Measurements from ENCODE around the gene CLDN19.
"Not testable (repeated sequence)": the region's sequence is repeated elsewhere in the genome, so short reads cannot be mapped to it uniquely, and the experiment has no call there.

CLDN19 gene

GRCh38 chr1:42737257-42737656 is 2.8 kb downstream of the CLDN19 start:
- DNase-seq: no peak

DNA sequence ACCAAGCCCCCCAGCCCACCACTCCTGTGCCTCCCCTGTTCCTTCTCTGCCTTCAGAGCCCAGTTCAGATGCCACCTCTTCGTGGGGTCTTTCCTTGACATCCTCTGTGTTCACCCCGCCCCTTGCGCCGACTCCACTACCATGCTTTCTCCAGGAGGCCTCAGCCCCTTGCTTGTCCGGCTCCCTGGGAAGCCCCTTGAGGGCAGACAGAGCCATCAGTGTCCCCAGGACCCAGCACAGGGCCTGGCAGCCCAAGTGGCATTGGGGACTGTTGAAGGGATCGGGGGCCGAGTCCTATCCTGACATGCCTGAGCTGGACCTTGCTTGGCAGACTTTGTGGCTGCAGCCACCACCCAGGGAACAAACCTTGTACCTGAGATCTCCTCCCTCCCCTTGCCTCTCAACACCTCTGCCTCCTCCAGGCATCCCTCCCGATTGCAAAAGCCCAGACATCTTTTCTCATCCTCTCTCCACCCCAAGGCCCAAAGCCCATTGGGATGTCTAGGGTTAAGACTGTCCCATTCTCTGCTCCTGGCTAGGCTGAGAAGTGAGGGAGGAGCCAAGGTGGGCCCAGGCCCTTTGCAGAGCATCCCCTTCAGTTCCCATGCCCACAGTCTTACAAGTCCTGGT is 3.4 kb downstream of the CLDN19 start:
- no peak for DNase-seq

GRCh38 chr1:42736152-42736551 is 3.9 kb downstream of the CLDN19 start:
- DNase-seq: no peak

DNA sequence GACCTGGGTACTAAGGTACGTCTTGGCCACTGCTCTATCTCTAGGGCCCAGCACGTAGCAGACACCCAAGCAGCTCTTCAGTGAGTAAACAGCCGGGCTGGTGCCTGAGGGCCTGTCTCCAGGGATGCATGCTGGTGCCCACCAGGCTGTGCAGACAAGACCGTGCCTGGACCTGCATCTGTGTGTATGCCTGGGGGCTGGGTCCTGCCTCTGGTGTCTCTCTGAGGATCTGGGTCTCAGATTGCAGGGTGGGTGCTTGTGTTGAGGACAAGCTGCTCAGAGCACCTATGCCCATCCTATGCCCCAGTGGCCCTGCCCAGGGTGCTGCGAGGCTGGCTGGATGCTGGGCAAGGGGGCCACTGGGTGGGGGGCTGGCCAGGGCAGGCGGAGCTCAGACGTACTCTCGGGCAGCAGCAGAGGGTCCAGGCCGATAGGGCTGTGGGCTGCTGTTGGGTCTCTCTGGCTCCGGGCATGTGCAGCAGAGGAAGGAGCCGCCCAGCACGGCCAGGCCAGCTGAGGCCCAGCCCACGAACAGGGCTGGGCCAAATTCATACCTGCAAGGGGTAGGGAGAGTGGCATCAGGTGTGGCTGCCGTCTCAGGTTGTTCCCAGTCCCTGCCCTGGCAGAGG is 4.4 kb downstream of the CLDN19 start:
- DNase-seq: no peak

DNA sequence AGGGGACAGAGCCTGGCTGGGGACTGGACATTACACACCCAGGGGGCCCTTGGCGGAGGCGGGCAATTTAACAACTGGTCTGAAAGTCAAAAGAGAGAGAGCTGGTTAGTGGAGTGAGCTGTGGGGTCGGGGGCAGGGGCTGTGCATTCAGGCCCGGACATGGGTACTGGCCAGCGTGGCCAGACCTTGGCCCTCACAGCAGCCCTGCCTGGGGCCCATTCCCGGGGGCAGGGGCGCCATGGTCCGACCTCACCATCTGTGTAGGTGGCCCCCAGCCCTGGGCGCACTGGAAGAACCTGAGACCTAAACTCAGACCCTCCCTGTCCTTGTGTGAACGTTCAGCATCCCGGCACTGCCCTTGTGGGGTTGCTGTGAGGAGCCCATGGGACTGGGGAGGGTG is 5.0 kb downstream of the CLDN19 start:
- DNase-seq: no peak

- DNase-seq: no peak
Observed at GRCh38 chr1:42734201-42735035, 5.6 kb downstream of the CLDN19 start.

DNA sequence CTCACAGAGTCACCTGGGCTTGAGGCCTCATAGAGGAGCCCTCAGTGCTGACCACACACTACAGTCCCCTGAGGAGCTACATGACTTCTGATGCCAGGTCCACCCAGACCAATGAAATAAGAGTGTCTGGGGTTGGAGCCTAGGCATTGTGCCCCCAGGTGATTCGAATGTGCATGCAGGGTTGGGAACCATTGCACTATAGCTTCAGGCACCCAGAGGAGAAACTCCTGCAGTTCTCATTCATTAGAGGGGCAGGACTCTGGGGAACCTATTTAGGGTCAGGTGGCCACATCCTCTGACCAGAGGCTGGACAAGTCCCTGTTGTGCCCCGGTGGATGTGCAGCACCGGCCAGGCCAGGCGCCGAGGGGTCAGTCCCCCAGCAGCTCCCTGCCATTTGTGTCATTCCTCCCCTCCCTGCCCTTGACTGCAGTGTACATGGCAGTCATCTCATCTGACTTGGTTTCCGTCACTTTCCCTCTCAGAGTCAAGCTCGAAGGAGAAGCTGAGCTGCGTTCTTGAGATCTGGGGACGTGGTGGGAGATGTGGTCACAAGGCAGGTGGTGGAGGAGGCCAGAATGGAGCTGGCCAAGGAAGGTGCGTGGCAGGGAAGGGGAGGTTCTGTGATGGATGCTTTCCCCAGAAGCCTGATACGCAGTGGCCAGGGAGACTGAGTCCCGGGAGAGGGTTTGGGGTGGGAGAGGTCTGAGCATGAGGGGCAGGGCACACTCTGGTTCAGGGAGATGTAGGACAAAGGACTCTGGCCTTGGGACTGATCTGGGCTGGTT is 6.4 kb downstream of the CLDN19 start:
- no peak for DNase-seq

DNA sequence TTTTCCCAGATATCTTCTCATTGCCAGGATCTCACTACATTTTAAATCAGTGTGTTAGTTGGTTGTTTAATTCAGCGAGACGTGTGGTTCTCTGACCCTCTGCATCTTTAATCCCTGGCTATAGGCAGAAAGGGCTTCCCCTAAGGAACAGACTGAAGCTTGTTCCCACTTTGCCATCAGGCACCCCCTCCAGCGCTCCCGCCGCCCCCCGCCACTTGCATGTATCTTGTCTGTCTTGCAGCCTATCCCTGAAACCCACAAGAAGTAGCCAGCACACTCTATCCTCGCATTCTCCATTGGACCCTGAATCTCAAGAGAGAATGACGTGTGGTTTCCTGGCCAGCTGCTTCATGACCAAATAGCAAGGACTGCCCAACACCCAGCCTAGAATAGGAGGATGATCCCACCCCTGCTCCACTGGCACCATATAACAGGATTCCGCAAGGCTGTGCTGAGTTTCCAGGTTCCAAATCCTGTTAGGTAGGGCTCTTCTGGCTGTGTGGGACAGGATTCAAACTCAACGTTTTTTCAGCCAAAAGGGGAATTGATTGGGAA is 7.8 kb downstream of the CLDN19 start:
- DNase-seq: no peak

GRCh38 chr1:42731585-42731984 is 8.5 kb downstream of the CLDN19 start:
- DNase-seq: no peak

DNA sequence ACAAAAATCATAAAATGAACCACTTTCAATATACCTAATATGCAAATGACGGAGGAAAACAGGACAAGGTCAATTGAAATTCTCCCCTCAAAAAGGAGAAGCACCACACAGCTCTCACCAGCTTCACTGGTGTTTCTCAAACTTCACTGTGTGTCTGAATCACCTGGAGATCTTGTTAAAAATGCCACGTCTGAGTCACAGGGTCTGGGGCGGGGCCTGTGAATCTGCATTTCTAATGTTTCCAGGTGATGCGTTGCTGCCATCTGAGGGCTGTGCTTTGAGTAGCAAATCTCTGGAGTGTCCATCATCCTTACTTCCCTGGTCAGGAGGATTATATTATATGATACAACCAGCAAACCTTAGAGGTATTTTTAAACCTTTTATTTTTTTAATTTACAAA is 9.0 kb downstream of the CLDN19 start:
- DNase-seq: no peak

- DNase-seq: no peak
Observed at GRCh38 chr1:42730002-42730401, 10.0 kb downstream of the CLDN19 start.

GRCh38 chr1:42725820-42726219 is 14.2 kb downstream of the CLDN19 start:
- not testable (repeated sequence) for DNase-seq

DNA sequence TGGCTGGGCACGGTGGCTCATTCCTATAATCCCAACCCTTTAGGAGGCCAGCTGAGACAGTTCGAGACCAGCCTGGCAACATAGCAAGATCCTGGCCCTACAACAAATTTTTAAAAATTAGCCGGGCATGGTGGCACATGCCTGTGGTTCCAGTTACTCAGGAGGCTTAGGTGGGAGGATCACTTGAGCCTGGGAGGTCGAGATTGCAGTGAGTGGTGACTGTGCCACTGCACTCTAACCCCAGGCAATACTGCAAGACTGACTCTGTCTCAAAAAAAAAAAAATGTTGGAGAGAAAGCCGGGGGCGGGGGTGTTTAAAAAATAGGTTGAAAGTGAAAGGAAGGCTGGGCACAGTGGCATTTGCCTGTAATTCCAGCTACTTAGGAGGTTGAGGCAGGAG is 16.5 kb downstream of the CLDN19 start:
- no peak for DNase-seq

GRCh38 chr1:42722403-42722802 is 17.6 kb downstream of the CLDN19 start:
- DNase-seq: not testable (repeated sequence)

DNA sequence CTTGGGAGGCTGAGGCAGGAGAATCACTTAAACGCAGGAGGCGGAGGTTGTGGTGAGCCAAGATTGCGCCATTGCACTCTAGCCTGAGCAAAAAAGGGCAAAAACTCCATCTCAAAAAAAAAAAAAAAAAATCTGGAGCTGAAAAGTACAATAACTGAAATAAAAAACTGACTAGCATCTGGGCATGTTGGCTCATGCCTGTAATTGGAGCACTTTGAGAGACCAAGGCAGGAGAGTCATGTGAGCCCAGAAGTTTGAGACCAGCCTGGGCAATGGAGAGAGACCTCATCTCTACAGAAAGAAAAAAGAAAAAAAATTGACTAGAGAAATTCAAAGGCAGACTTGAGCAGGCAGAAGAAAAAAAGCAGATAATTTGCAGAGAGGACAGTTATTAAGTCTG is 18.1 kb downstream of the CLDN19 start:
- no peak for DNase-seq

- no peak for DNase-seq
Observed at GRCh38 chr1:42720868-42721267, 19.2 kb downstream of the CLDN19 start.

DNA sequence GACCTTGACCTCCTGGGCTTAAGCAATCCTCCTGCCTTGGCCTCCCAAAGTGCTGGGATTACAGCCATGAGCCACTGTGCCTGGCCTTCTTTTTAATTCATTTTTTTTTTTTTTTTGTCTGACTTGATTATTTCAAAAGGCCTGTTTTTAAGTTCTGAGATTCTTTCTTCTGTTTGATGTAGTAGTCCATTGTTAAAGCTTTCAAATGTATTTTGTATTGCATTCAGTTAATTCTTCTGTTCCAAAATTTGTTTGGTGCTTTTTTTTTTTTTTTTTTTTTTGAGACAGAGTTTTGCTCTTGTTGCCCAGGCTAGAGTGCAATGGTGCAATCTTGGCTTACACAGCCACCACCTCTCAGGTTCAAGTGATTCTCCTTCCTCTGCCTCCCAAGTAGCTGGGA is 25.6 kb downstream of the CLDN19 start:
- not testable (repeated sequence) for DNase-seq

DNA sequence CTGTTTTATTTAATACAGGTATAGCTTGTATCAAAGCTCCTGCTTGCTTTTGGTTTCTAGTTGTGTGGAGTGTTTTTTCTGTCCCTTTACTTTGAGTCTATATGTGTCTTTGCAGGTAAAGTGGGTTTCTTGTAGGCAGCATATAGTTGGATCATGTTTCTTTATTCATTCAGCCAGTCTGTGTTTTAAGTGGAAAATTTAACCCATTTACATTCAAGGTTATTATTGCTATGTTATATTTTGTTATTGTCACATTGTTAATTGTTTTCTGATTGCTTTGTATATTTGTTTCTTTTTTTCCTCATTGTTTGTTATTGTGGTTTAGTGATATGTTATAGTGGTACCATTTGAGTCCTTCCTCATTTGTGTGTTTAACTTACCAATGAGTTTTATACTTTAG is 26.7 kb downstream of the CLDN19 start:
- no peak for DNase-seq

DNA sequence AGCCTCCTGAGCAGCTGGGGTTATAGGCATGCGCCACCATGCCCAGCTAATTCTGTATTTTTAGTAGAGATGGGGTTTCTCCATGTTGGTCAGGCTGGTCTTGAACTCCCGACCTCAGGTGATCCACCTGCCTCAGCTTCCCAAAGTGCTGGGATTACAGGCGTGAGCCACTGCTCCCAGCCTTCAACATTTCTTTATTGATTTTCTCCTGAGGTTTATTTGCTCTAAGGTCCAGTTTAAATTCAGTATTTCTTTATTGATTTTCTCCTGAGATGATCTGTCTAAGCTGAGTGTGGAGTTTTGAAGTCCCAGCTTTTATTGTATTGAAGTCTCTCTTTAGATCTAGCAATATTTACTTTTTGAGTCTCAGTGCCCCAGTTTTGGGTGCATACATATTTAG is 27.2 kb downstream of the CLDN19 start:
- not testable (repeated sequence) for DNase-seq

DNA sequence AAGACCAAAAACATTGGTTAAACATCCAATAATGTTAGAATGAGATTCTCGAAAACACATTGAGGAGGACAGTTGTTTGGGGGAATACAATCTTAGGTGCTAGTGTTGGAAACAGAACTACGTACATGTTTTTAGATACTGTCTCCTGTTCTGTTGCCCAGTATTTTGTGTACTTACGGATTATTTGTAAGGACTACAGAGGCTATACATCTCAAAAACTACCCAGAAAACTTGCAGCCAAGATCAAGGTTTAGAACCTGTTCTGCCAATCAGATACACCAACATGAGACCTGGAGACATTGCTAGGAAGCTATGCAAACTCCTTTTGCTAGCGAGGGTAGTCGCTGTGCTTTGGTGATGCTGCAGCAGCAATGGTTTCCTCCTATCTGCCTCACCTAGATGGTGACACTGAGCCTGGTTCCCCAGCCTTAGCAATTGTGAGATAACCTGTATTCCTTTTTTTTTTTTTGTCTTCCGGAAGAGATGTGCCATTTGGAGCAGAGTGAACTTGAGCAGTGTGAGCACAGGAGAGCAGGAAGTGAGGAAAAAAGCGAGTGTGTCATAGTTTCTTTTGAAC is 36.1 kb downstream of the CLDN19 start:
- no peak for DNase-seq

GRCh38 chr1:42700006-42700405 is 40.0 kb downstream of the CLDN19 start:
- DNase-seq: no peak

DNA sequence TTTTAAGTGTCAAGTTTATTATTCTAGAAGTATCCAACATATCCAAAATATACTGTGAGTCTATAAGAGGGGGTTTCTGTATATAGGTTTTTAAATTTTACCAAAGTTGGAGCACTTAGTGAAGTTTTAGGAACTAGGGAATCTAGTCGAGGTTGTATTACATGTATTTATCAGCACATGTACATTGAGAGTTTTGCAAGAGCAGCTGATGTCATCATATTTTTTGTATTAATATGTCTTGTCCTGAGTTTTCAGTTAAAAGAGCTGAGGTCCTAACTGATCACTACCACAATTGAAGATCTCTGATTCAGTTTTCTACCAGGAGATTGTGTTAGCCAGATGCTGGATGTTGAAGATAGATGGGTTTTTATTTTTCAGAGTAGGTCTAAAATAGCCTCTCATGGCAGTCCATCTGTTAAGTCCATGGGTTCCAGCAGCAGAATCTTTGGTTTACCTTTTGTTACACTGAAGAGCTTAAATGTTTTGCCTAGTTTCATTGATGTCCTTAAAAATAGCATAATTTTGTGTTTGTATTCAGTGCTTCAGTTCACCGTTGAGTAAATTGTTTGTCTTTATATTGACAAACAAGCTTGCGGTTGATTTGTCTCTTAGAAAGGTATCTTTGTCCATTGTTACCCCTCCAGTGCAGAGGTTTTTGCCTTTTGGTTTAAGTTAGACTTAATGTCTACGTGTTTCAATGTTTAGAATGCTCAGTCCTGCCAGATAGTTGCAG is 41.8 kb downstream of the CLDN19 start:
- no peak for DNase-seq

Data from activated naive CD4-positive, alpha-beta T cell (primary cell).